ENCODE results near the gene RRBP1. TPM values are rescaled to one million over a fixed set of nuclear protein-coding genes. Genes with fewer than 3 reads are reported as not detected.

The RRBP1 gene
- total RNA-seq, 4 donors from 2014 or later = 33.7 to 57.7 (median 43.2) TPM

DNA sequence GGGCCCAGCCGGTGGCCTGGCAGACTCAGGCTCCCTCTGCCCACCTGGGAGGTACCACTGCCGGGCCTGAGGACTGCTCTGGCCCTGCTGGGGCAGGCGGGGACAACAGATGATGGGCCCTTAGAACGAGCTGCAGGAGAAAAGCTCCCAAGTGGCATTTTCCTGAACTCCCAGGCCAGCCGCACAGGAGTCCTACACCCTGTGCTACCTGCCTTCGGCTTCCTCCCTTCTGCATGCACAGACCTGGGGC, 70.8 kb downstream of the RRBP1 start:
- intact Hi-C loops (cut with DNase I; ENCODE audit: low total_unique reads) = no loop called here
- no peak overlapping the region for H3K4me3 ChIP-seq (ENCODE audit: low read depth, poor library complexity, severe bottlenecking)
- 33 to 44% methylated on average over 3 to 6 of the region's 6 CpGs for WGBS, 2 donors
- TF ChIP-seq, protein P1, sequence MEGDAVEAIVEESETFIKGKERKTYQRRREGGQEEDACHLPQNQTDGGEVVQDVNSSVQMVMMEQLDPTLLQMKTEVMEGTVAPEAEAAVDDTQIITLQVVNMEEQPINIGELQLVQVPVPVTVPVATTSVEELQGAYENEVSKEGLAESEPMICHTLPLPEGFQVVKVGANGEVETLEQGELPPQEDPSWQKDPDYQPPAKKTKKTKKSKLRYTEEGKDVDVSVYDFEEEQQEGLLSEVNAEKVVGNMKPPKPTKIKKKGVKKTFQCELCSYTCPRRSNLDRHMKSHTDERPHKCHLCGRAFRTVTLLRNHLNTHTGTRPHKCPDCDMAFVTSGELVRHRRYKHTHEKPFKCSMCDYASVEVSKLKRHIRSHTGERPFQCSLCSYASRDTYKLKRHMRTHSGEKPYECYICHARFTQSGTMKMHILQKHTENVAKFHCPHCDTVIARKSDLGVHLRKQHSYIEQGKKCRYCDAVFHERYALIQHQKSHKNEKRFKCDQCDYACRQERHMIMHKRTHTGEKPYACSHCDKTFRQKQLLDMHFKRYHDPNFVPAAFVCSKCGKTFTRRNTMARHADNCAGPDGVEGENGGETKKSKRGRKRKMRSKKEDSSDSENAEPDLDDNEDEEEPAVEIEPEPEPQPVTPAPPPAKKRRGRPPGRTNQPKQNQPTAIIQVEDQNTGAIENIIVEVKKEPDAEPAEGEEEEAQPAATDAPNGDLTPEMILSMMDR (IDR thresholded peaks at IDR 0.05) = no peak
- TF ChIP-seq POLR2A (IDR thresholded peaks at IDR 0.05) = no peak
- peak in 1 of 2 donors; percentile 85 for DNase-seq (ENCODE audit: low spot score in 2 of 2)

DNA sequence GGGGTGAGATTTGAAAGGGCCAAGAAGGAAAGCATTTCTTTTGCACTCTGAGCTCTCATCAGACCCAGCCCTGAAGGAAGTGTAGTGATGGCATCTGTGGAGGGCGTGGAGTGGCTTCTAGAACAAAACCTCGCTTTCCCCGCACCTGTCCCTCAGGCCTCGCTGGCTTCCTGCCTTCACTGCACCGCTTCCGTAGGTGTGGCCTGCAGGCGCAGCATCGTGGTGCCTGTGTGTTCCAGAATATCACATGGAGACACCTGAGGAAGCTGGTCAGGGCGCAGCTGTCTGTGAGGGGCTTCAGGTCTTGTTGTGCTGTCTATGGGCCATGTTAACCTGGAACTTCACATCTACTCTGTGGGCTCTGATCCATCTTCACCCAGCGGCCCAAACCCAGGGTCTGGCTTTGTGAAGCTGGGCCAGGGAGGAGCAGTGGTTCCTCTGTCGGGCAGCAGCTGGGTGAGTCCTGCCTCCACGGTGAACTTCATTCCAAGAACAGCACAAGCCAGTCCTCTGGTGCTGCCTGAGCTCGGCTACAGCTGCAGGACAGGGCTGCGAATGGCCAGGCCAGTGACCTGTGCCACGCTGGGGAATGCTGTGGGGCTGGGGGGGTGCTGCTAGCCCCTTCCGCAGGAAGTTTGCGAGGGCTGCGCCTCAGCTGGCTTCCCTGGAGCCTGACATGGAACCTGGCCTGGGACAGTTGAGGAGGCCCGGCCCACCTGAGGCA, 71.3 kb downstream of the RRBP1 start:
- TF ChIP-seq POLR2A (IDR thresholded peaks at IDR 0.05) = no peak
- TF ChIP-seq, protein P1 (IDR thresholded peaks at IDR 0.05) = no peak
- 40 to 49% methylated on average over 14 to 18 of the region's 19 CpGs for WGBS, 2 donors
- intact Hi-C loops (cut with DNase I; ENCODE audit: low total_unique reads) = no loop called here
- peak; percentile 63 to 92 for DNase-seq (ENCODE audit: low spot score in 2 of 2)
- no peak overlapping the region for H3K4me3 ChIP-seq (ENCODE audit: low read depth, poor library complexity, severe bottlenecking)

DNA sequence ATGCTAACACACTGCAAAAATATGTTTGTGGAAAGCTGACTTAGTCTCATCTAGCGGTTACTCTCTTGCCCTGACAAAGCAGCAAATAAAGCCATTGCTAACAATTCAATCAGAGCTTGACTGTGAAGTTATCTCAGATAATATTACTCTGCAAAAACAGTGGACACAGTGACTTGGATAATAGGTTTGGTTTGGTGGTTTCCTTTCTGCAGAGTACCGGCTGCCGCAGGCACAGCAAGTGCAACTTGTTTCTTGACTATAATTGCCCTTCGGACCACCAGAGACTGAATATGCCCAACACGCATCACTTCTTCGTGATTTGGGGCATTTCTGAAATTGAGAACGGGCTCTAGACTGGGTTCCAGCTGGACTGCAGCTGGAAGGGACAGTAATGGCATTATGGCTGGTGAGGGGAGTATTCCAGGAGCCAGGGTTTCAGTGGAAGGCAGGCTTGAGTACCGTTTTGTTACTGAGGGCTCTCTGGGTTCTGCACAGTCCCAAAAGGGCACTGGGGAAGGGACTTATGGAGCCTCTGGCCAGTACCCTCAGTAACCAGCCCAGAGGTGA, 72.1 kb downstream of the RRBP1 start:
- no peak for TF ChIP-seq POLR2A (IDR thresholded peaks at IDR 0.05)
- TF ChIP-seq, protein P1 (IDR thresholded peaks at IDR 0.05) = no peak
- 76 to 77% methylated on average over 8 of the region's 8 CpGs for WGBS, 2 donors
- peak in 1 of 2 donors; percentile 12 for DNase-seq (ENCODE audit: low spot score in 2 of 2)
- intact Hi-C loops (cut with DNase I; ENCODE audit: low total_unique reads) = no loop called here
- no peak overlapping the region for H3K4me3 ChIP-seq (ENCODE audit: low read depth, poor library complexity, severe bottlenecking)

DNA sequence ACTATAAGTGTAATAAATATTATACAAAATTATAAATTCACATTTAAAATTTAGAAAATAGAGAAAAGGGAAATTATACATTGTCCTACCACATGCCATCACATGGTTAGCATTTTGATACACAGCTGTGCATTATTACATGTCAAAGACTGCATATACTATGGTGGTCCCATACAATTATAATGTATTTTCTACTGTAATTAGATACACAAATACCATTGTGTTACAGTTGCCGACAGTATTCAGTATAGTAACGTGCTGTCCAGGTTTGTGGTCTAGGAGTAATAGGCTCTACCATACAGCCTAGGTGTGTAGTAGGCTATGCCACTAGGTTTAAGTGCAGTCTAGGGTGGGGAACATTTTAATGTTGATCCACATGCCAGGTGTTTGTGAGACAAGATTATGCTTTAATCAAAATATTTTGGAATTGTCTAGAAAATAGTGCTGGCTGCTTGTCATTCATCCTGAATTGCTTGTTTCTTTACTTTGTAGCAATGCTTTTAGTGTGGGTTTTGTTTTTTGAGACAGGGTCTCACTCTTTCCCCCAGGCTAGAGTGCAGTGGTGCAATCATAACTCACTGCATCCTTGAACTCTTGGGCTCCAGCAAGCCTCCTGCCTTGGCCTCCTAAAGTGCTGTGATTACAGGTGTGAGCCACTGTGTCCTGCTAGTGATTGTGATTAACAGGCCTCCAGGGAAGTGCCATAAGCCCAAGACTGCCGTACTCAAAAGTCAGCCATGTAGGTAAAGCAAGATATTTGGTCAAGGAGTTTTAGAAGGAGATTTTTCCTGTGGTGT, 73.1 kb downstream of the RRBP1 start:
- TF ChIP-seq POLR2A (IDR thresholded peaks at IDR 0.05) = no peak
- TF ChIP-seq, protein P1 (IDR thresholded peaks at IDR 0.05) = no peak
- WGBS, 2 donors = 80 to 94% methylated on average over 3 of the region's 3 CpGs
- H3K4me3 ChIP-seq (ENCODE audit: low read depth, poor library complexity, severe bottlenecking) = no peak overlapping the region
- DNase-seq (ENCODE audit: low spot score in 2 of 2) = no peak
- intact Hi-C loops (cut with DNase I; ENCODE audit: low total_unique reads) = no loop called here

DNA sequence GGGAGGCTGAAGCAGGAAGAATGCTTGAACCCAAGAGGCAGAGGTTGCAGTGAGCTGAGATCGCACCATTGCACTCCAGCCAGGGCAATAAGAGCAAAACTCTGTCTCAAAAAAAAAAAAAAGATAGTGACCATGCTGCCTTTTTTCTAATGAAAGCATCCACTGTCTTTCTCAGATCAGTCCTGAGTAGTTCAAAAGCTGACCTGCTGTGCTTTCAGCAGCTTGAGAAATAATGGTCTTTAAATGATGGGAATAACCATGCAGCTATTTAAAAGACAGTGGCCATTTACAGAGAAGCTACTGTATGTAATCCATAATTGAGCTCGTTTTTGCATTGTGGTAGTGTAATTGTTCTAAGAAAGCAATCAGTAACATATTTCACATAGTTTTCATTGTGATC, 76.0 kb downstream of the RRBP1 start:
- WGBS, 2 donors = 64 to 78% methylated on average over 2 of the region's 2 CpGs
- intact Hi-C loops (cut with DNase I; ENCODE audit: low total_unique reads) = no loop called here
- no peak for TF ChIP-seq POLR2A (IDR thresholded peaks at IDR 0.05)
- TF ChIP-seq, protein P1 (IDR thresholded peaks at IDR 0.05) = no peak

More for the DNA sequence above, 76.0 kb downstream of the RRBP1 start:
- DNase-seq (ENCODE audit: low spot score in 2 of 2) = no peak
- no peak overlapping the region for H3K4me3 ChIP-seq (ENCODE audit: low read depth, poor library complexity, severe bottlenecking)

All from lower leg skin (tissue), 4 donors.